Smooth muscle cell (in vitro differentiated cells): ENCODE data around the gene AP2A2. TPM values are rescaled to one million over a fixed set of nuclear protein-coding genes. Genes with fewer than 3 reads are reported as not detected.

ENCODE experiments used
- DNase-seq: peaks from one replicate; lab custom pipeline; 2025; ENCODE audit not compliant: unreplicated experiment; lab: John Stamatoyannopoulos, UW
- H2AFZ ChIP-seq: fragments of 200-600 bp; sonication (generic); 2 replicates; pipeline ENCODE4 v1.6.0; 2016; ENCODE audit warnings: antibody characterized with exemption, low read depth, mild to moderate bottlenecking
- H3F3A ChIP-seq: fragments of 200-600 bp; sonication (generic); 2 replicates; pipeline ENCODE4 v1.6.0; 2017; ENCODE audit warnings: antibody characterized with exemption, low read depth
- H3K27ac ChIP-seq: fragments of 200-600 bp; sonication (generic); 2 replicates; pipeline ENCODE4 v1.5.1; 2016; ENCODE audit warnings: low read depth, mild to moderate bottlenecking
- H3K27me3 ChIP-seq: fragments of 200-600 bp; sonication (generic); 2 replicates; pipeline ENCODE4 v1.6.1; 2016; ENCODE audit warnings: low read depth, mild to moderate bottlenecking
- H3K36me3 ChIP-seq: fragments of 200-600 bp; sonication (generic); 2 replicates; pipeline ENCODE4 v1.5.1; 2016; ENCODE audit warnings: low read depth
- H3K4me1 ChIP-seq: fragments of 200-600 bp; sonication (generic); 2 replicates; pipeline ENCODE4 v1.5.1; 2016; ENCODE audit warnings: low read depth
- H3K4me2 ChIP-seq: fragments of 200-600 bp; sonication (generic); 2 replicates; pipeline ENCODE4 v1.6.0; 2016; ENCODE audit warnings: mild to moderate bottlenecking
- H3K4me3 ChIP-seq: fragments of 200-600 bp; sonication (generic); 2 replicates; pipeline ENCODE4 v1.5.1; 2016; ENCODE audit warnings: mild to moderate bottlenecking
- H3K79me2 ChIP-seq: fragments of 200-600 bp; sonication (generic); 2 replicates; pipeline ENCODE4 v1.6.0; 2016; ENCODE audit warnings: low read depth, mild to moderate bottlenecking
- H3K9ac ChIP-seq: fragments of 200-600 bp; sonication (generic); 2 replicates; pipeline ENCODE4 v1.6.0; 2016; ENCODE audit warnings: low read depth
- H3K9me3 ChIP-seq: fragments of 200-600 bp; sonication (generic); replicated peaks from 2 replicates; pipeline ENCODE4 v1.5.1; 2016; ENCODE audit warnings: low read depth
- H4K20me1 ChIP-seq: fragments of 200-600 bp; sonication (generic); 2 replicates; pipeline ENCODE4 v1.6.0; 2016; ENCODE audit warnings: low read depth
- WGBS: methylation state at CpG from one replicate; pipeline ENCODE4 v1.1.7; 2016; ENCODE audit warnings: low lambda C conversion rate; 5-methylcytosine and 5-hydroxymethylcytosine counted together
- polyA plus RNA-seq: library from polyadenylated mRNA; unstranded; fragments of >200 nt; fragmentation: Nextera tagmentation; extraction: Ambion mirVana; gene quantifications from 2 replicates; pipeline ENCODE4 v1.2.1, GENCODE V29; 2016
- total RNA-seq: library from RNA; depleted of rRNA; stranded (reverse); fragments of >200 nt; gene quantifications from 2 replicates; pipeline ENCODE4 v1.2.3, GENCODE V29; 2014
- TF ChIP-seq, protein P1 (sequence below): fragments of 200-600 bp; sonication (generic); IDR thresholded peaks from 2 replicates; pipeline ENCODE4 v1.5.1; 2017; ENCODE audit warnings: borderline replicate concordance, mild to moderate bottlenecking, antibody characterized with exemption; ENCODE audit not compliant: insufficient read depth, poor library complexity, severe bottlenecking

Gene AP2A2
- total and polyA plus RNA-seq, 2 experiments from 2014 or later = 25.1 to 35.8 TPM

DNA sequence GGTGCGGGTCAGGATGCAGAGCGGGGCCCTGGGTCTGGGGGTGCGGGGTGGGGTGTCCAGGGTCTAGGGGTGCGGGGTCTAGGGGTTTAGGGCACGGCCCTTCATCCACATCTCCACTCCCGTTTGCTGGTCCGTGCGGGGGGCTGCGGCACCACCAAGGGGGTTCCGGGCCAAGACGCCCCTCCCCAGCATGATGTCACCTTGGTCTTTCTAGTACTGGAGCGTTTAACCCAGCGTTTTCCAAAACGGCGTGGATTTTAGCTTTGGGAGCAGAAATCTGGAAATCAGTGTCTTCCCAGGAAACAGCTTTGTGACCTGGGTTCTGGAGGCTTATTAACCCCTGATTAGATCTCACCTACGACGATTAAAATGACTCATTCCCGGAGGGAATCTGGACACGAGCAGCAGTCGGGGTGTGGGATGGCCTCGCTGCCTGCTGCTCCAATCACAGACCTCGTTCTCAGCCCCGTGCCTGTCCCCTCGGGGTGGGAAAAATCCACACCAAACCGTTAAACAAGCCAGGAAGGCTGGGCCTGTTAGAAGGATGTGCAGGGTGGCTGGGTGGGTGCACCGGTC, 759 bp downstream of the AP2A2 start:
- H3K4me2 ChIP-seq = peak overlapping the region; percentile 84
- no peaks in the 10 kb centered on the region for H3K27me3 ChIP-seq
- H3K9me3 ChIP-seq = no peaks in the 10 kb centered on the region
- H2AFZ ChIP-seq = no peak overlapping the region
- peaks cover 52% of the 10 kb centered on the region for H3K79me2 ChIP-seq
- WGBS = 2% methylated on average over 21 of the region's 26 CpGs
- TF ChIP-seq, protein P1, sequence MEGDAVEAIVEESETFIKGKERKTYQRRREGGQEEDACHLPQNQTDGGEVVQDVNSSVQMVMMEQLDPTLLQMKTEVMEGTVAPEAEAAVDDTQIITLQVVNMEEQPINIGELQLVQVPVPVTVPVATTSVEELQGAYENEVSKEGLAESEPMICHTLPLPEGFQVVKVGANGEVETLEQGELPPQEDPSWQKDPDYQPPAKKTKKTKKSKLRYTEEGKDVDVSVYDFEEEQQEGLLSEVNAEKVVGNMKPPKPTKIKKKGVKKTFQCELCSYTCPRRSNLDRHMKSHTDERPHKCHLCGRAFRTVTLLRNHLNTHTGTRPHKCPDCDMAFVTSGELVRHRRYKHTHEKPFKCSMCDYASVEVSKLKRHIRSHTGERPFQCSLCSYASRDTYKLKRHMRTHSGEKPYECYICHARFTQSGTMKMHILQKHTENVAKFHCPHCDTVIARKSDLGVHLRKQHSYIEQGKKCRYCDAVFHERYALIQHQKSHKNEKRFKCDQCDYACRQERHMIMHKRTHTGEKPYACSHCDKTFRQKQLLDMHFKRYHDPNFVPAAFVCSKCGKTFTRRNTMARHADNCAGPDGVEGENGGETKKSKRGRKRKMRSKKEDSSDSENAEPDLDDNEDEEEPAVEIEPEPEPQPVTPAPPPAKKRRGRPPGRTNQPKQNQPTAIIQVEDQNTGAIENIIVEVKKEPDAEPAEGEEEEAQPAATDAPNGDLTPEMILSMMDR = no peak
- peak overlapping the region; percentile 90 for H3K9ac ChIP-seq
- H3K27ac ChIP-seq = peak overlapping the region; percentile 43
- H3K4me3 ChIP-seq = peak overlapping the region; percentile 97
- no peak for DNase-seq
- H3K4me1 ChIP-seq = peaks cover 5% of the 10 kb centered on the region
- peaks cover 4% of the 10 kb centered on the region for H3F3A ChIP-seq
- peaks cover 49% of the 10 kb centered on the region for H4K20me1 ChIP-seq
- no peaks in the 10 kb centered on the region for H3K36me3 ChIP-seq

DNA sequence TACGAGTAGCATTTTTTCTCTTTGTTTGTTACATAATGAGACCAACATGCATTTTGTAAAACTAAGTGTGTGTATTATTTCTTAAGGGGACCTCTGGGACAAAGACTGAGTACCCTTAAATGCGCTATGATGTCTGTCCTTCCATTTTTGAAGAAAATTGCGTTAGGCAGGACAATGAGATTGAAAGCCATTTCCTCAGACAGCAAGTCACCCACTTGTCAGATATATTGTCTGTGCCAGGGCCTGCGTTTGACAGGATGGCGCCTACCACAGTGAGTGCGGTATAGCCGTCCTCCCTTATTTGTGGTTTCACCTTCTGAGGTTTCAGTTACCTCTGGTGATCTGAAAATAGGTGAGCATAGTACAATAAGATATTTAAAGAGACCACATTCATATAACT, 2.2 kb downstream of the AP2A2 start:
- Histone ChIP-seq H3K9me3 (no peaks in the 10 kb centered on the region), H3F3A (peaks cover 12% of the 10 kb centered on the region), H3K4me3 (no peak overlapping the region), H4K20me1 (peaks cover 64% of the 10 kb centered on the region), H3K4me2 (no peak overlapping the region), H3K4me1 (peaks cover 10% of the 10 kb centered on the region), H3K79me2 (peaks cover 67% of the 10 kb centered on the region), H3K36me3 (no peaks in the 10 kb centered on the region), H3K27ac (no peak overlapping the region), H3K9ac (no peak overlapping the region), H2AFZ (no peak overlapping the region), H3K27me3 (no peaks in the 10 kb centered on the region)
- DNase-seq = no peak
- TF ChIP-seq, protein P1 = no peak
- WGBS = 84% methylated on average over 7 of the region's 7 CpGs

DNA sequence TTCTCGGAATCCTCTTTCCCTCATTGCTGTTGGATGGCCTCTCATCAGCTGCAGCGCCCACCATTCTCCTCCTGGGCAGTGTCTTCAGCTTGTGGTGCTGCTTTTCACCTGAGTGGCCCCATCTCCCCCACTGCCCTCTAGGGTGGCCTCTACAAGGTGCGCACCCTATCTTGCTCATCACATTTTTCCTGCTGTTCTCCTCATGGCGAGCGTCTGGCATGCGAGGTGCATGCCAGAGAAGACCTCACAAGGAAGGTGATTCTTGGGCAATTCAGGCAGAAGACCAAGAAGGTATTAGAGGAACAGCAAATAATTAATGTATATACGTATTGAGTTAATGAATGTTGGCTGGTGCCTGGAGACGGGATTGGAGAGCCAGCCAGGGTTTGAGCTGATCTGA, 3.1 kb downstream of the AP2A2 start:
- Histone ChIP-seq H3K9ac (no peak overlapping the region), H3K27ac (no peak overlapping the region), H4K20me1 (peaks cover 73% of the 10 kb centered on the region), H3K4me2 (no peak overlapping the region), H3K79me2 (peaks cover 76% of the 10 kb centered on the region), H3K27me3 (no peaks in the 10 kb centered on the region), H3K4me1 (peaks cover 10% of the 10 kb centered on the region), H3K4me3 (no peak overlapping the region), H3K9me3 (no peaks in the 10 kb centered on the region), H3F3A (peaks cover 14% of the 10 kb centered on the region), H2AFZ (no peak overlapping the region), H3K36me3 (no peaks in the 10 kb centered on the region)
- no peak for DNase-seq
- TF ChIP-seq, protein P1 = no peak
- 85% methylated on average over 8 of the region's 8 CpGs for WGBS

DNA sequence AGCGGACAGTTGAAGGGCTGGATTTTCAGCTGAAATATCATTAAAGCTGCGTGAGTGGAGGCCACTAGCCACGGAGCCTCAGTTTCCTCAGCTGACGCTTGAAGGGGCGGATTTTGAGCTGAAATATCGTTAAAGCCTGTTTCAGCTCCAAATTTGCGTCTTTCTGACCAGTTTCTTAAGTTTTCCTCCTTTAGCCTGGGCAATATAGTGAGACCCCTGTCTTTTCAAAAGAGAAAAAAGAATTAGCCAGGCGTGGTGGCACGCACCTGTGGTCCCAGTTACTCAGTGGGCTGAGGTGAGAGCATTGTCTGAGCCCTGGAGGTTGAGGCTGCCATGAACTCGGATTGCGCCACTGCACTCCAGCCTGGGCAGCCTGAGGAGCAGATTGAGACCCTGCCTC, 3.7 kb downstream of the AP2A2 start:
- H3K9me3 ChIP-seq = no peaks in the 10 kb centered on the region
- peaks cover 82% of the 10 kb centered on the region for H3K79me2 ChIP-seq
- H3K36me3 ChIP-seq = no peaks in the 10 kb centered on the region
- H3K4me3 ChIP-seq = no peak overlapping the region
- TF ChIP-seq, protein P1 = no peak
- peaks cover 15% of the 10 kb centered on the region for H3K4me1 ChIP-seq
- no peak for DNase-seq
- no peak overlapping the region for H3K4me2 ChIP-seq
- H3F3A ChIP-seq = peaks cover 14% of the 10 kb centered on the region
- no peaks in the 10 kb centered on the region for H3K27me3 ChIP-seq
- no peak overlapping the region for H3K9ac ChIP-seq
- H2AFZ ChIP-seq = no peak overlapping the region
- peaks cover 79% of the 10 kb centered on the region for H4K20me1 ChIP-seq
- 94% methylated on average over 11 of the region's 11 CpGs for WGBS
- no peak overlapping the region for H3K27ac ChIP-seq
